GM10847 (cell line): ENCODE data around the gene HIRA.

ENCODE experiments used
- POLR2A ChIP-seq: IDR thresholded peaks from 2 replicates; pipeline ENCODE4 v1.6.1; 2011; ENCODE audit not compliant: insufficient read length; ENCODE audit errors: extremely low read depth

The HIRA gene

GRCh38 chr22:19453718-19454117 lies 22.2 kb upstream of the HIRA start:
- TF ChIP-seq POLR2A = no peak

DNA sequence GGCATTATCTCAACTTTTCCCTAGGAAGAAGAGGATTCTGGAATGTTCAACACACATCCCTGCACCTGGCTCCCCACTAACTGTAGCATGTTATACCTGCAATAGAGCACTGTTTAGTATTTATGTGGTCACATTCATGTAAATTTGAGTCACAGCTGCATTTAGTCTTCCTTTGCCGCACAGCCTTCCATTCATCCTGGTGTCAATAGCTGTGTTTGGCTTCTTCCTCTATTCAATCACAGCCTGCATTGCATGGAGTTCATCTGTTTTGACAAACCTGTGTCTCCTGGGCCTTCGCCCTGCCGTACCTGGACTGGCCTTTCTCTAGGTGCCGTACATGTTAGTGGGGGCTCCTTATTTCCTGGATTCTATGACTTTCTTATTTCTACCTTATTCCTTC lies 20.0 kb upstream of the HIRA start:
- no peak for TF ChIP-seq POLR2A

- no peak for TF ChIP-seq POLR2A
These were observed 19.0 kb upstream of the HIRA start for GRCh38 chr22:19450363-19451175.

DNA sequence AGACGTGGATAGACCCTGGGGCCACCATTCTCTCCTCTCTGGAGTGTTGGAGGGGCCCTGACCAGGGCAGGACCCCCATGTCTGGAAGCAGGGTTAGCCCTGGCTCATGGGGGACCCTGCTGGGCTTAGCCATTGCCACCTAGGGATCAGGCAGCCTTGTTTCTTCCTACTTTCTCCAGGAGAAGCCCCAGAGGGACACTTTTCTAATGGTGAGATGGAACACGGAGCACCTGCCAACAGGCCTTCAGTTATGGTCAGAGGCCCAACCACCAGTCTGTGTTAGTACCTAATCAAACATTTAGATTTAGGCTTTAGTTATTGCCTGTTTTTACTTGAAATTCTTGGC lies 17.9 kb upstream of the HIRA start:
- TF ChIP-seq POLR2A = no peak

DNA sequence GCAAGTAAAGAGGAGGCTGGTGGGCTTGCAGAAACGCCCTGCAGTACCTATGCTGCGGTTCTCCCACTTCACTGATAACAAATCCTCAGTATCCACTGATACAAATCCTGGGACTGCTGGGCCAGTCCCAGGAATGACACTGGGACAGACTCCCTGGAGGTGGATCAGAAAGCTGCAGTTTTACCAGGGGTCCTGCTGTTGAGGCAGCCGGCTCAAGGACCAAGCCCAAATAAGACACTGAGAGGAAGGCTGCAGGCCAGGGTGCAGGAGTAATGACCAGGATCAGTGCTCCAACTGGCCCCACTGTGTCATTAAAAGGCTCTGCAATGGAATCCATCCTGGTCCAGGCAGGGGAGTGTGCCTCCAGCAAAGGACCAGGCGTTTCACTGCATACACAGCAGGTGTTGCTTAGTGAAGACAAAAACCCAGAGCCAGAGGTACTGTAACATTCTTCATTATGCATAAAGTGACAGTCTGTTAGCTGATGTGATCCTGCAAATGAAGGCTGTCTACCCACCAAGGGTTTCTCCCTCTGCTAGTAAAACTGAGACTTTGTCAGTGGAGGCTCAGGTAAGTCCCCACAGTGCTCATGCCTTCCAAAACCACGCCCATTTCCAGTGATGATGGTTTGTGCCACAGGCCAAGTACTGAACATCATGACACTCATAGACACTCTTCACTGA lies 17.3 kb upstream of the HIRA start:
- no peak for TF ChIP-seq POLR2A

GRCh38 chr22:19448076-19448607 lies 16.6 kb upstream of the HIRA start:
- no peak for TF ChIP-seq POLR2A

GRCh38 chr22:19447330-19448075 lies 16.0 kb upstream of the HIRA start, which contains the start of gene C22orf39:
Gene C22orf39, minus strand, starts transcription at chr22:19447711. Its CDS starts 23 bp downstream, at chr22:19447688.
- TF ChIP-seq POLR2A = peak; percentile 82

DNA sequence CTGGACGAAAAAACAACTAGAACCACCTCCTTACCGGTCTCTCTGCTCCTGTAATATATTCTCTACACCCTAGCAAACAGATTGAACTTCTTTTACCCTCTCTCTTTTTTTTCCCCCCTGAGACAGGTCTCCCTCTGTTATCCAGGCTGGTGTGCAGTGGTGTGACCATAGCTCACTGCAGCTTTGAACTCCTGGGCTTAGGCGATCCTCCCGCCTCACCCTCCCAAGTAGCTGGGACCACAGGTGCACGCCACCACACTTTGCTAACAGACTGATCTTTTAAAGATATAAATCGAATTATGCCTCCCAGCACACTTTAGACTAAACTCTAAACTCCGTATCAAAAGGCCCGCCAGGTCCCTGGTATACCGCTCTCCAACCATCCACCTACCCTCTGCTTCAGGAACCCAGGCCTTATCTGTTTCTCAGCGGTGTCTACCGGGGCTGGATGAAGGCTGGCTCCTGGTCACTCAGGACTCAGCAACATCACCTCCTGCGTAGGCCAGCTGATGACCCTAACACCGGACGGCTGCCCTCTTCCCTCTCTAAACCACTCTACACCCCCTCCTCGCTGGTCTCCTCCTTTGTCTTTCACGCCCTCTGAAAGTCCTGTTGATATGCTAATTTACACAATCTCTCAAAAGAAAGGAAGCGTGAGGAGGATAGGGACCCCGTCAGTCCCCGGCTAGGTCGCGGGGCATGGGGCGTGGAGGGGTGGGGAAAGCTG lies 15.2 kb upstream of the HIRA start:
- no peak for TF ChIP-seq POLR2A

GRCh38 chr22:19443544-19444211 lies 12.1 kb upstream of the HIRA start:
- TF ChIP-seq POLR2A = no peak

DNA sequence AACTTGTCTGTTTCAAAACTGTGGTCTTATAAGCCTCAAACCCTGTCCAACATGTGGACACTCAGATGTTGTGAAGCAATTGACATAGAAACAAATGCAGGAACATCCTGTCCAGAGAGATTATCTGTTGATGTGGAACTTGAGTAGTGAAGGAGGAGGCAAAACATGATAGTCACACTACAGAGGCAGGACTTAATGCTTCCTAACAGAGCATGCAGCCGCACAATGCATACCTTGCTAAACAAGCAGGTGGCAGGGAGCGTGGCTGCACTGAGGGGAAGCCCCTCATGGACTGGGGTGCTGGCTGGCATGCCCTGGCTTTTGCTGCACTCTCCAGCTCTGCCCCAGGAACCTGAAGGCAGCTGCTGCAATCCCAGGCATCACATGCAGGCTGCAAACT lies 10.6 kb upstream of the HIRA start:
- TF ChIP-seq POLR2A = no peak

- TF ChIP-seq POLR2A = no peak
These were observed 9.1 kb upstream of the HIRA start for GRCh38 chr22:19440411-19441195.

GRCh38 chr22:19438298-19438697 lies 6.8 kb upstream of the HIRA start:
- no peak for TF ChIP-seq POLR2A

GRCh38 chr22:19434829-19435580 lies 3.5 kb upstream of the HIRA start:
- no peak for TF ChIP-seq POLR2A
